Measurements from ENCODE around the gene STING1. TPM values are rescaled to one million over a fixed set of nuclear protein-coding genes. Genes with fewer than 3 reads are reported as not detected.
"Not testable (repeated sequence)": the region's sequence is repeated elsewhere in the genome, so short reads cannot be mapped to it uniquely, and the experiment has no call there.

STING1 gene
- total RNA-seq, 1 experiment from 2014 or later: 35.2 TPM

DNA sequence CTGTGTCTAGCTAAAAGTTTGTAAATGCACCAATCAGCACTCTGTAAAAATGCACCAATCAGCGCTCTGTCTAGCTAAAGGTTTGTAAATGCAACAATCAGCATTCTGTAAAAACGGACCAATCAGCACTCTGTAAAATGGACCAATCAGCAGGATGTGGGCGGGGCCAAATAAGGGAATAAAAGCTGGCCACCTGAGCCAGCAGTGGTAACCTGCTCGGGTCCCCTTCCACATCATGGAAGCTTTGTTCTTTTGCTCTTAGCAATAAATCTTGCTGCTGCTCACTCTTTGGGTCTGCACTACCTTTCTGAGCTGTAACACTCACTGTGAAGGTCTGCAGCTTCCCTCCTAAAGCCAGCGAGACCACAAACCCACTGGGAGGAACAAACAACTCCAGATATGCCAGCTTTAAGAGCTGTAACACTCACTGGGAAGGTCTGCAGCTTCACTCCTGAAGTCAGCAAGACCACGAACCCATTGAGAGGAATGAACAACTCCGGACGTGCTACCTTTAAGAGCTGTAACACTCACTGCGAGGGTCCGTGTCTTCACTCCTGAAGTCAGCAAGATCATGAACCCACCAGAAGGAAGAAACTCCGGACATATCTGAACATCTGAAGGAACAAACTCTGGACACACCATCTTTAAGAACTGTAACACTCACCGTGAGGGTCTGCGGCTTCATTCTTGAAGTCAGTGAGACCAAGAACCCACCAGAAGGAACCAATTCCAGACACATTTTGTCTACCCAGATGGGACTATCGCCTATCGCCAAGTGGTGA, 20.7 kb upstream of the STING1 start:
- DNase-seq (ENCODE audit: low read depth): not testable (repeated sequence)

- DNase-seq (ENCODE audit: low read depth): no peak
Measured at GRCh38 chr5:139501381-139501780, 18.8 kb upstream of the STING1 start.

DNA sequence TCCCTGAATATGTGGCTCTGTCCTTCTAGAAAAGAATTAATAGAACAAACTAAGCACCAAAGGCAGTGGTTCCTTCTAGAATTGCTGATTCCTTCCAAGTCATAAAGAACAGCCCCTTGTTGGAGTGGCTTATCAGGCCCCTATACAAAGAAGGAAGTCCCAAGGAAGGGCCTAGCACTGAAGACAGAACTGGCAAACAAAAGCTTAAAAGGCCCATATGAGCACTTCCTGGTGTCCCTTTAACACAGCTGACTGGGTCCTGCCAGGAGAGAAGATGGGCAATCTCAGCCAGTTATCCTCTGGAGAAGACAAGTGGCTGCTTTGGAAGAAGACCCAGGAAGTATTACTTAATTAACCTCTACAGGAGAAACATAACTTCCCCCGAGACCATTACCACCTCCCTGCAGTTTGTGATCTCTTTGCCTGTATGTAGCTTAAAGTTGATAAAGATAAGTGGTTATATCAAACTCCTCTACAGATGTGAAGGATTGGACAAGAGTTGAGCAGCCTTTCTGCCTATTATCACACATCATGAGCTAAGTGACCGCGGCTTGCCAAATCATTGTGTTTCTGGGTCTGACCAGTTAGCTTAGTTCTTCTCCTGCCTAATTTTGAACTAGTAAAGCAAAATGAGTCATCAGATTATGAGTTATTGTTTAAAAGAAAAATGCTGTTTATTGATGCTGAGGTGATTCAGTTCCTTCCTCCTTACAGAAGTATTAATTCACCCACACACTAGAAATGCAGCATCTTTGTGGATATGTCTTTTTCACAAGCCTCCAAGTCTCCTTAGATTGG, 13.3 kb upstream of the STING1 start:
- DNase-seq (ENCODE audit: low read depth): peak; percentile 74

DNA sequence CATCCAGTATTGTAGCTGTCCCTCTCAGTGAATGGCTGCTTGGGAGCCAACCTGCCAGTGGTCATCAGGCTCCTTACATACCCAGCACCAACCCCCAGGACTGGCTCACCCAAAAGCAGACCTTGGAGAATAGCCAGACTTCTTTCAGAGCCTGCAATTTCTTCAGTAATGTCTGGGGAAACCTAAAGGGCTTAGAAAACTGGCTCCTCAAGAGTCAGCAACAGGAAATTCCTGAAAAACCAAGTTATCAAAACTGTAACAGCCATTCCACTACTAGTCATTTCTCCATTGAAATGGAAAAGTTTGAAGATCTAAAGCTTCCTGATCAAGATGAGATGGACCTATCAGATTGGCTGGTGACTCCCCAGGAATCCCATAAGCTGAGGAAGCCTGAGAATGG, 12.3 kb upstream of the STING1 start:
- peak; percentile 85 for DNase-seq (ENCODE audit: low read depth)

GRCh38 chr5:139494256-139494655, 11.7 kb upstream of the STING1 start:
- peak; percentile 31 for DNase-seq (ENCODE audit: low read depth)

- peak; percentile 89 for DNase-seq (ENCODE audit: low read depth)
Measured at GRCh38 chr5:139492700-139493192, 10.2 kb upstream of the STING1 start.

DNA sequence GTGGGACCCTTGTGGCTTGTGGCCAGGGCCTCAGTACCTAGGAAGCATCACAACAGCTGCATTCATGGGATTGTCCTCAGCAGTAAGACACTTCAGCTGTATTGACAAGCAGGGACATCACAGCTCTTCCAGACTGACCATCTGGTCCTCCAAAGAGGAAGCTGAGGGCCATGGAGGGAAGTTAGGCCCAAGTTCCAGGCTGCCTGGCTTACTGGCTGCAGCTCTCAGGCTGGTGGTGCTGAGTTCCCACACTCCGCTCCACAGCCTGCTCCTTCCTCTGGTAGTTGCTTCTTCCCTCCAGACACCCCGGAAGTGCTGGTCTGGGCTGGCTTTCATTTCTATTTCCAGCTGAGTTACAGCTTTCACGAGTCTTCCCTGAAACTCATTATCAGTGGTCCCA, 5.7 kb upstream of the STING1 start:
- DNase-seq (ENCODE audit: low read depth): no peak

- no peak for DNase-seq (ENCODE audit: low read depth)
Measured at GRCh38 chr5:139486201-139486600, 3.6 kb upstream of the STING1 start.

DNA sequence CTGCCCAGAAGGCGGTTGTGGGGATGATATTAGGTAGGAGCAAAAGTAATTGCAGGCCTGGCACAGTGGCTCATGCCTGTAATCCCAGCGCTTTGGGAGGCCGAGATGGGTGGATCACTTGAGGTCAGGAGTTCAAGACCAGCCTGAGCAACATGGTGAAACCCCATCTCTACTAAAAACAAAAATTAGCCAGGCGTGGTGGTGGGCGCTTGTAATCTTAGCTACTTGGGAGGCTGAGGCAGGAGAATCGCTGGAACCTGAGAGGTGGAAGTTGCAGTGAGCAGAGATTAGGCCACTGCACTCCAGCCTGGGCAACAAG, 291 bp upstream of the STING1 start:
- DNase-seq (ENCODE audit: low read depth): not testable (repeated sequence)

- DNase-seq (ENCODE audit: low read depth): peak; percentile 60
Measured at GRCh38 chr5:139481580-139482049, 943 bp downstream of the STING1 start.

- no peak for DNase-seq (ENCODE audit: low read depth)
Measured at GRCh38 chr5:139481122-139481533, 1.4 kb downstream of the STING1 start.

- DNase-seq (ENCODE audit: low read depth): not testable (repeated sequence)
Measured at GRCh38 chr5:139479729-139480128, 2.8 kb downstream of the STING1 start.

- DNase-seq (ENCODE audit: low read depth): not testable (repeated sequence)
Measured at GRCh38 chr5:139478657-139479423, 3.7 kb downstream of the STING1 start.

DNA sequence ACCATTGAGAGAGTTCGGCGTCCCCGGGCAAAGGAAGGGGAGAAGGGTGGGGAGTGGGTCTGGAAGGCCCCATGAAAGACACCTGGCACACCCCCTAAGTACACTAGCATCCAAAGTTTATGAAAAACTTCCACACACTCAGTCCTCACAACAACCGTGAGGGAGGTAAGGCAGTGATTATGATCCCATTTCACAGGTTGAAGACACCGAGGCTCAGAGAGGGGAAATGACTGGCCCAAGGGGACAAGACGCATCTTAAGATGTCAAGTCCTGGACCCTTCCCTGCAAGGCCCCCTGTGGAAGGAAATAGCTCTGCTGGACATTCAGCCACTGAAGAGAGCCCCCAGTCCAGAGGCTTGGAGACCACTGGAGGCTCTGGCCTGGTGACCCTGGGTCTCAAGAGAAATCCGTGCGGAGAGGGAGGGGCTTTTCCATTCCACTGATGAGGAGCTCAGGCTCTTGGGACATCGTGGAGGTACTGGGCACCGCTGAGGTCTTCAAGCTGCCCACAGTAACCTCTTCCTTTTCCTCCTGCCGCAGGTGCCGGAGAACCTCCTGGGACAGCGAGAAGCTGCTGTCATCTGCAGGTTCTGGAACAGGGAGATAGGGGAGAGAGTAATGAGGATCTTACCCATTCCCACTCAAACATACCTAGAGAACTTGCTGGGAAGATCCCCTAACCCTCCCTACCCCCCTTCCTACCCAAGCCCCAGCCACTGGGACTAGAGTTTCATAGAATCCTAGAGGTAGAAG, 6.5 kb downstream of the STING1 start:
- no peak for DNase-seq (ENCODE audit: low read depth)

DNA sequence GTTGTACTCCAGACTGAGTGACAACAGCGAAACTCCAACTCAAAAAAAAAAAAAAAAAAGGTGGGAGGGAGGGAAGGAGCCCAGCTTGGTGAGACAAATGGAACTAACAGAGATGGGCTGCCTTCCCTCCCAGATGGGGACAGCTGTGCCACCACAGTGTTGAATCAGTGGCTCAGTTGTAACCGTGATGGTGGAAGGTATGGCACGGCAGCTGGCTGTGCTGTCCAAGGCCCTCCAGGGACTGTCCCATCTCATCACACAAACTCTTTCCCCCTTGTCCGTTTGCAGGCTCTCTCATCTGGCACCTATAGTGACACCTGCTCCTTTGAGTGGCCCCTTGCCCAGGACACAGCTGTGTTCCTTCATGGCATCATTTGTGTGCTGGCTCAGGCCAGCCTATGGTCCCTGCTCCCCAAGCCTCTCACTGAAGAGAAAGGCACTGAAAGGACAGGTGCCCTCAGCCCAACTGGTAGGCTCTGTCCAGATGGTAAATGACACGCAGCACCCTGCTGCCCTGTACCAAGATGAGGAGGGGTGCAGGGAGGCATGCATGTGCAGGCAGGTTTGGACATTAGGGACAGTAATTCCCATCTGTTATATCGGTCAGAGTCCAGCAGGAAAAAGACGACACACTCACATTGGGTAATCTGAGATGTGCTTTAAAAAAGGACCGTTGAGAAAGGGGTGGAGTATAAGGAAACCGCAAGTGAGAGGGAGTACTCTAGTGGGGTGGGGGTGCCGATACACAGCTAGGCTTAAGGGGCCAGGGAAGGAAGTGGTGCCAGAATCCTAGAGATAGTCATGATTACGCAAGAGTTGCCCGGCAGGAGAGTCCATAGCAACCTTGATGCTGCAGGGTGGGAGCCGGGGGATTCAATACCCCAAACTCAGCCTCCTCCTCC, 7.4 kb downstream of the STING1 start:
- peak; percentile 74 for DNase-seq (ENCODE audit: low read depth)

DNA sequence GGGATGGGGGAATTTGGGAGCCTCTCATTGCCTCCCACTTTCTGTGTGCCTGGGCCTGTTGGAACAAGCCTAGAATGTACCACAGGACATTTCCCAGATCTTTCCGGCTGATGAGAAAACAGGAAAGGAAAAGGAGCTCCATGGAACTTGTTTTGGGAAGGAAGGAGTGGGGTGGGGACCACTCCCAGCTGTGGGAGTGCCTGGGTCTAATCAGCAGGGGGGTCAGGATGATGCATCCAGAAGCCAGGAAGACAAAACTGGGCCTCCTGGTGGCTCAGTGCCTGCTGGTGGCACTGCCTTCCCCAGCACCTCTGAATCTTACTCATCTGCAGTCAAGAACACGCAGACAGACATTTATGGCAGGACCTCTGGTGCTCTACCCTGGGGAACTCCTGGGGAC, 9.0 kb downstream of the STING1 start:
- peak; percentile 27 for DNase-seq (ENCODE audit: low read depth)

DNA sequence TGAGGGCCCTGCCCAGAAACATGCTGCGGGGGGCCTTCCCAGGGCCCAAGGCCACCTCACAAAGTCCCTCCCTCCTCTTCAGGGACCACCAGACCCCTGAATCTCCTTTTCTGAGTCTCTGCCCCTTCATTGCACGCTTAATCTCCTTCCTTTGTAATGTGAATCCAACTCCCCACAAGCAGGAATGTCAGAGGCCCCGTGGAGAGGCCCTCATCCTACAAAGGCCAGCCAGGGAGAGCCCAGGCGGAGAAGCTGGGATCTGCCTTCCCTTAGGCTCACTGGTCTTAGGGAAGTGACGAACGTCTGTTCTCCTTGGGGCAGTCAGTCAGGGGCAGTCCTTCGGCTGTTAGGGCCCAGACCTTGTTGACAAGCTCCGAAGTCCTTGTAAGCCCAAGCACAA, 9.5 kb downstream of the STING1 start:
- no peak for DNase-seq (ENCODE audit: low read depth)

DNA sequence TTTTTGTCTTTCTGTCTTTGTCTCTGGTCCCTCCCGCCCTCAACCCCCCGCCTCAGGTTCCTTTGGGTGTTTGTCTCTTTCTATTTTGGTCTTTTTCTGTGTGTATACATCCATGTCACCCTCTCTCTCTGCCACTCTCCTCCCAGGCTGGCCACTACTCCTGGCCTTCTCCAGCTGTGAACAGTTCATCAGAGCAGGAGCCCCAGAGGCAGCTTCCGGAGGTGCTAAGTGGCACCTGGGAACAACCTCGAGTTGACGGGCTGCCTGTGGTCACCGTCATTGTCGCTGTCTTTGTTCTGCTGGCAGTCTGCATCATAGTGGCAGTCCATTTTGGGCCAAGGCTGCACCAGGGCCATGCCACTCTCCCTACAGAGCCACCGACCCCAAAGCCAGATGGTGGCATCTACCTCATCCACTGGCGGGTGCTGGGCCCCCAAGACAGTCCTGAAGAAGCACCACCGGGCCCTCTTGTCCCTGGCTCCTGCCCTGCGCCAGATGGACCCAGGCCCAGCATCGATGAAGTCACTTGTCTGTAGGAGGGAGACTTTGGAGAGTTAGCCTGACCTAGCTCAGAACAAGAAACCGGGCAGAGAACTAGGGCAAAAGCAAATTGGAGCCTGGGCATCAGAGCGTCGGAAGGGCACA, 10.1 kb downstream of the STING1 start:
- no peak for DNase-seq (ENCODE audit: low read depth)

- DNase-seq (ENCODE audit: low read depth): no peak
Measured at GRCh38 chr5:139470821-139471300, 11.7 kb downstream of the STING1 start, which contains the start of gene SMIM33. Gene SMIM33, plus strand, starts transcription at chr5:139471004. Its CDS starts 118 bp downstream, at chr5:139471122.

Data from M059J (cell line).